Ovary (tissue), 9 donors: ENCODE results near the gene SLC38A4. TPM values are rescaled to one million over a fixed set of nuclear protein-coding genes. Genes with fewer than 3 reads are reported as not detected.

Experiments
- DNase-seq, 5 donors: peaks; one replicate each; pipeline ENCODE4 v3.0.0-alpha.2; 2019 to 2020
- H3K27ac ChIP-seq, 2 donors: fragments of 200-600 bp; one replicate each; pipeline versions ENCODE4 v1.5.1 to v1.8.0; 2019 to 2022
- H3K27me3 ChIP-seq: fragments of 200-600 bp; one replicate; pipeline ENCODE4 v1.8.0; 2022
- H3K36me3 ChIP-seq: fragments of 200-600 bp; sonication (generic); one replicate; pipeline ENCODE4 v1.5.1; 2019
- H3K4me1 ChIP-seq: one replicate; pipeline ENCODE4 v1.8.1; 2013; ENCODE audit warnings: mild to moderate bottlenecking, moderate library complexity; ENCODE audit not compliant: insufficient read depth
- H3K4me3 ChIP-seq: fragments of 200-600 bp; sonication (generic); one replicate; pipeline ENCODE4 v1.5.1; 2017
- H3K9me3 ChIP-seq, 2 donors: fragments of 200-600 bp in 1 of 2; sonication (generic) in 1 of 2; one replicate each; pipeline versions ENCODE4 v1.5.1 to v1.8.1; 2013 to 2019; ENCODE audit warnings: mild to moderate bottlenecking in 1 of 2, moderate library complexity in 1 of 2
- EP300 ChIP-seq: sonication (generic); formaldehyde crosslinking; IDR thresholded peaks from one replicate; pipeline ENCODE4 v1.6.1; 2017; ENCODE audit warnings: antibody characterized with exemption
- POLR2A ChIP-seq: fragments of 450-650 bp; IDR thresholded peaks from one replicate; pipeline ENCODE4 v1.6.1; 2017; ENCODE audit warnings: antibody characterized with exemption, mild to moderate bottlenecking, moderate library complexity
- WGBS, 3 donors: extraction: QIAGEN DNeasy Blood & Tissue Kit in 1 of 3; methylation state at CpG; one replicate each; pipeline versions ENCODE4 v1.1.5 to v1.1.7; 2013 to 2017; 5-methylcytosine and 5-hydroxymethylcytosine counted together
- intact Hi-C, 4 donors: fragments of 100-400 bp; cut with DNase I; formaldehyde crosslinking; loops; one replicate each; pipeline versions ENCODE4 v1.11.0 to v1.15.1; 2022 to 2023
- polyA plus RNA-seq, 2 donors: library from polyadenylated mRNA; stranded (reverse); fragments of 200-250 nt in 1 of 2; fragments of 350-450 nt in 1 of 2; fragmentation: Illumina TruSeq in 1 of 2; extraction: RNeasy Lipid Tissue Mini Kit (QIAGEN cat#74804) in 1 of 2; gene quantifications; one replicate each; pipeline ENCODE4 v1.2.3, GENCODE V29; 2013 to 2014
- total RNA-seq, 7 donors: library from RNA; depleted of rRNA in 2 of 7; stranded (reverse); fragments of >200 nt in 2 of 7; fragmentation: NEBNext Ultra II Directional in 3 of 7; extraction: Animal tissue kit (Norgen Biotek cat#: 25700) in 3 of 7; gene quantifications; one replicate each; pipeline versions ENCODE4 v1.1.0 to v1.2.4, GENCODE V29; 2016 to 2023
- TF ChIP-seq, protein P1 (sequence below), 3 donors: fragments of 450-650 bp in 2 of 3; fragments of 200-600 bp in 1 of 3; IDR thresholded peaks; one replicate each; pipeline versions ENCODE4 v1.5.1 to v1.8.0; 2016 to 2022; ENCODE audit warnings: antibody characterized with exemption in 3 of 3, mild to moderate bottlenecking in 1 of 3
- donor health status: DM: no; HTN: no; CAD: no; lungs with moderate emphysema.
- donor health status: DM: no; HTN: no; CAD: no.
- donor health status: Bipolar disorder and iron deficiency.
- donor health status: DM: yes; HTN: yes; CAD: no.
- donor health status: DM: no; HTN: no; CAD: no.
- donor health status: DM: yes; HTN: yes; CAD: no.

SLC38A4 gene
- total and polyA plus RNA-seq, 9 donors: 0.15 to 2.0 (median 0.28) TPM; not detected in 2

DNA sequence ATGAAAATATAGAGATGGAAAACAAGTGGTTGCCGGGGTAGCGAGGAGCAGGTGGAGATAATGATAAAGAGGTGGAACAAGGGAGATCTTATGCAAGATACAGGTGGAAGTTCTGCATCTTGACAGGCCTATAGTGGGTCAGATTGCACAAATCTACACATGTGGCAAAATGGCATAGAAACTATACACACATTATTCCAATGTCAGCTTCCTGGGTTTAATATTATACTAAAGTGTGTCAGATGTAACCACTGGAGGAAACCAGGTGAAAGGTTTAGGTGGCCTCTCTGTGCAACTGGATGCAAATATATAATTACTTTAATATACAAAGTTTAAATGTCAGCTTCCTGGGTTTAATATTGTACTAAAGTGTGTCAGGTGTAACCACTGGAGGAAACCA is 1.1 kb downstream of the SLC38A4 start:
- 94 to 100% (median 98%) methylated on average over 2 of the region's 2 CpGs for WGBS, 3 donors
- H3K9me3 ChIP-seq: no peaks in the 10 kb centered on the region
- no peak overlapping the region for H3K27ac ChIP-seq
- no peaks in the 10 kb centered on the region for H3K27me3 ChIP-seq
- H3K36me3 ChIP-seq: no peaks in the 10 kb centered on the region
- no peak for DNase-seq
- H3K4me3 ChIP-seq: no peak overlapping the region
- intact Hi-C loops: no loop called here
- TF ChIP-seq POLR2A (no peak), EP300 (no peak)
- TF ChIP-seq, protein P1, sequence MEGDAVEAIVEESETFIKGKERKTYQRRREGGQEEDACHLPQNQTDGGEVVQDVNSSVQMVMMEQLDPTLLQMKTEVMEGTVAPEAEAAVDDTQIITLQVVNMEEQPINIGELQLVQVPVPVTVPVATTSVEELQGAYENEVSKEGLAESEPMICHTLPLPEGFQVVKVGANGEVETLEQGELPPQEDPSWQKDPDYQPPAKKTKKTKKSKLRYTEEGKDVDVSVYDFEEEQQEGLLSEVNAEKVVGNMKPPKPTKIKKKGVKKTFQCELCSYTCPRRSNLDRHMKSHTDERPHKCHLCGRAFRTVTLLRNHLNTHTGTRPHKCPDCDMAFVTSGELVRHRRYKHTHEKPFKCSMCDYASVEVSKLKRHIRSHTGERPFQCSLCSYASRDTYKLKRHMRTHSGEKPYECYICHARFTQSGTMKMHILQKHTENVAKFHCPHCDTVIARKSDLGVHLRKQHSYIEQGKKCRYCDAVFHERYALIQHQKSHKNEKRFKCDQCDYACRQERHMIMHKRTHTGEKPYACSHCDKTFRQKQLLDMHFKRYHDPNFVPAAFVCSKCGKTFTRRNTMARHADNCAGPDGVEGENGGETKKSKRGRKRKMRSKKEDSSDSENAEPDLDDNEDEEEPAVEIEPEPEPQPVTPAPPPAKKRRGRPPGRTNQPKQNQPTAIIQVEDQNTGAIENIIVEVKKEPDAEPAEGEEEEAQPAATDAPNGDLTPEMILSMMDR (IDR thresholded peaks at IDR 0.05): no peak
- no peaks in the 10 kb centered on the region for H3K4me1 ChIP-seq

DNA sequence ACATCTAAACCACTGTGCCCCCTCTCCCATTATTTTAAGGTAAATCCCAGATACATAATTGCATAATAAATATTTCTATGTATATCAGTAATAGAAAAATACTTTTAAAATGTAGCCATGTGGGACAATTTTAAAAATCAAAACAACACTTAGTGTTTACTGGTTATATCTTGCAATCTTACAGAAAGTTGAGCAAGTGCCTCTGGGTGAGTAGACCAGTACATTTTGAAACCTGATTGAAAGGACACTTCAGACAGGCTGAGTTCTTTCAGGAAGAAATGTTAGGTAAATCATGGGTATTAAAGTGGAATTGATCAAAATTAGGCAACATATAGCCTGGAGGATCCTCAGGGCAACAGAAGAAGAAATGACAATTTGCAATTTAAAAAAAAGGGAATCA is 7.2 kb downstream of the SLC38A4 start:
- H3K27ac ChIP-seq: no peak overlapping the region
- H3K36me3 ChIP-seq: no peaks in the 10 kb centered on the region
- H3K4me1 ChIP-seq: no peaks in the 10 kb centered on the region
- H3K9me3 ChIP-seq: no peaks in the 10 kb centered on the region
- no peak for DNase-seq
- TF ChIP-seq, protein P1 (IDR thresholded peaks at IDR 0.05): no peak
- TF ChIP-seq EP300: no peak
- no peak for TF ChIP-seq POLR2A
- H3K4me3 ChIP-seq: no peak overlapping the region
- no peaks in the 10 kb centered on the region for H3K27me3 ChIP-seq
- intact Hi-C loops: no loop called here

DNA sequence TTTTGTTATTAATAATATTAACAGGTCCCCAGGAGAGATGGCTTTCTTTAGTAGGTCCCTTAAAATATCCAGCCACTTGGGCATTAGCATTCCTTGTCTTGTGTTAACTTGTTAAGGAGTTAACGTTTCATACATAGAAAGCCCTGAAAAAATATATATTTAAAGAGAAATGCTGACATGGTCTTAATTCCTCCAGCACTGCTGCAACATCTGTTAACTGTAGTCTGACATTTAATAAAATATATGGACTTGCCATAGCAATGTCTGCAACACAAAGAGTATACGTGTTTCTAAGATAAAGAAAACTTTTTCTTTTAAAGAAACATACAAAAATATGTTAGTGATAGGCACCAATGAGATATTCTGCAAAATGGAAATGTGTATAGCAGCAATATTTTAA is 10.0 kb downstream of the SLC38A4 start:
- Histone ChIP-seq H3K9me3 (no peaks in the 10 kb centered on the region), H3K27ac (no peak overlapping the region), H3K36me3 (no peaks in the 10 kb centered on the region), H3K27me3 (no peaks in the 10 kb centered on the region), H3K4me1 (no peaks in the 10 kb centered on the region), H3K4me3 (no peak overlapping the region)
- DNase-seq: no peak
- WGBS, 3 donors: 27 to 42% (median 30%) methylated on average over 2 of the region's 2 CpGs
- no peak for TF ChIP-seq POLR2A
- TF ChIP-seq, protein P1 (IDR thresholded peaks at IDR 0.05): no peak
- no peak for TF ChIP-seq EP300
- intact Hi-C loops: no loop called here

DNA sequence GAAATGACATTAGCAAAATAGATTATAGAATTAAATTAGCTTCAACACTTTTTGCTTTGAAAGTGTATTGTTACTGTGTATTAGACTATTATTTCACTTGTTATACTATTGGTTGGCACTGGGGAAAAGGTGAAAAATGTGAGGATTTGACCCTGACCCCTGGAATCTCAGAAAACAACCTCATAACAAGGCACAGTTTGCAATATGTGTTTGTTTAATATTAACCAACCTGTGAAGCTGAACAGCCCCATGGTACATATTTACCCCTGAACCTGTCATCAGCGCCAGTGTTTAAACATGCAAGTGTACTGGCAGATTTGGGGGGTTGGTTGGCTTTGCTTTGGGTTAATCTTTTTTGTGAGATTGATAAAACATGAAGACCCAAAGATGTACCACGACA is 11.7 kb downstream of the SLC38A4 start:
- Histone ChIP-seq H3K4me1 (no peaks in the 10 kb centered on the region), H3K4me3 (no peak overlapping the region), H3K27me3 (no peaks in the 10 kb centered on the region), H3K36me3 (no peaks in the 10 kb centered on the region), H3K27ac (no peak overlapping the region), H3K9me3 (no peaks in the 10 kb centered on the region)
- DNase-seq: no peak
- intact Hi-C loops: no loop called here
- TF ChIP-seq, protein P1 (IDR thresholded peaks at IDR 0.05): no peak
- TF ChIP-seq EP300: no peak
- no peak for TF ChIP-seq POLR2A
- WGBS, 3 donors: 91 to 94% (median 92%) methylated on average over 2 of the region's 2 CpGs

DNA sequence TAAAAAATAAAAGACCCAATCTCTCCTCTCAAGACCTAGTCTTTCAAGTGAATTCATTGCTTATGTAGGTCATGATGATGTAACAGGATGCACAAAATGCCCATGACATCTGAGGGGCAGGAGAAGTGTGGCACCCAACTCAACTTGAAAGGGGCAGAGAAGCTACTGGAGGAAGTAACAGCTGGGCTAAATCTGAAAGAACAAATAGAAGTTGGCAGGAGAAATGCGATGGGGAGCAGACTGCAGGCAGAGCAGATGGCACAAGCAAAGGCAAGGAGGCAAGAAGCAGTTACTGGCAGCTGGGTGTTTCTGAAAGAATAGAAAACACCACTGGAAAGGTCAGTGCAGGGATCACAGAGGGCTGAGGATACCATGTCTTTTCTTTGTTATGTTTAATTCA is 14.6 kb downstream of the SLC38A4 start:
- Histone ChIP-seq H3K4me1 (no peaks in the 10 kb centered on the region), H3K4me3 (no peak overlapping the region), H3K36me3 (no peaks in the 10 kb centered on the region), H3K9me3 (no peaks in the 10 kb centered on the region), H3K27ac (no peak overlapping the region), H3K27me3 (no peaks in the 10 kb centered on the region)
- intact Hi-C loops: no loop called here
- 71 to 77% (median 71%) methylated on average over 1 of the region's 1 CpG for WGBS, 3 donors
- no peak for TF ChIP-seq EP300
- no peak for TF ChIP-seq POLR2A
- TF ChIP-seq, protein P1 (IDR thresholded peaks at IDR 0.05): no peak
- DNase-seq: no peak
